ENCODE results near the gene GFPT2.

Gene GFPT2

GRCh38 chr5:180353048-180353979, at the start of gene GFPT2:
Gene GFPT2 (minus strand): TSS chr5:180353336. CDS start chr5:180353217, 119 bp downstream.
- DNase-seq (ENCODE audit: low spot score): peak; percentile 99

- no peak for DNase-seq (ENCODE audit: low spot score)
These were observed 49.6 kb upstream of the GFPT2 start for GRCh38 chr5:180402716-180403115.

GRCh38 chr5:180401229-180401907, 48.2 kb upstream of the GFPT2 start:
- no peak for DNase-seq (ENCODE audit: low spot score)

GRCh38 chr5:180400416-180400815, 47.3 kb upstream of the GFPT2 start:
- no peak for DNase-seq (ENCODE audit: low spot score)

- DNase-seq (ENCODE audit: low spot score): no peak
These were observed 46.5 kb upstream of the GFPT2 start for GRCh38 chr5:180399401-180400215.

GRCh38 chr5:180396926-180397325, 43.8 kb upstream of the GFPT2 start:
- no peak for DNase-seq (ENCODE audit: low spot score)

- DNase-seq (ENCODE audit: low spot score): no peak
These were observed 42.6 kb upstream of the GFPT2 start for GRCh38 chr5:180395540-180396274.

- DNase-seq (ENCODE audit: low spot score): no peak
These were observed 41.0 kb upstream of the GFPT2 start for GRCh38 chr5:180394031-180394636.

- DNase-seq (ENCODE audit: low spot score): no peak
These were observed 38.1 kb upstream of the GFPT2 start for GRCh38 chr5:180391276-180391675.

GRCh38 chr5:180390441-180391190, 37.5 kb upstream of the GFPT2 start:
- DNase-seq (ENCODE audit: low spot score): no peak

GRCh38 chr5:180389252-180390101, 36.3 kb upstream of the GFPT2 start:
- DNase-seq (ENCODE audit: low spot score): no peak

- no peak for DNase-seq (ENCODE audit: low spot score)
These were observed 34.7 kb upstream of the GFPT2 start for GRCh38 chr5:180387798-180388197.

GRCh38 chr5:180382926-180383325, 29.8 kb upstream of the GFPT2 start:
- DNase-seq (ENCODE audit: low spot score): no peak

- no peak for DNase-seq (ENCODE audit: low spot score)
These were observed 28.8 kb upstream of the GFPT2 start for GRCh38 chr5:180381851-180382480.

- no peak for DNase-seq (ENCODE audit: low spot score)
These were observed 28.3 kb upstream of the GFPT2 start for GRCh38 chr5:180381428-180381827.

GRCh38 chr5:180380856-180381255, 27.7 kb upstream of the GFPT2 start:
- DNase-seq (ENCODE audit: low spot score): no peak

GRCh38 chr5:180380441-180380840, 27.3 kb upstream of the GFPT2 start:
- no peak for DNase-seq (ENCODE audit: low spot score)

- no peak for DNase-seq (ENCODE audit: low spot score)
These were observed 26.4 kb upstream of the GFPT2 start for GRCh38 chr5:180379355-180380070.
